HG03045 (cell line): ENCODE measurements around the gene GLP1R.

Experiments
- ATAC-seq: cut with Tn5 transposase; IDR thresholded peaks from one replicate; pipeline ENCODE4 v1.9.1; 2021; ENCODE audit warnings: mild to moderate bottlenecking, moderate library complexity; ENCODE audit not compliant: unreplicated experiment

Gene GLP1R

DNA sequence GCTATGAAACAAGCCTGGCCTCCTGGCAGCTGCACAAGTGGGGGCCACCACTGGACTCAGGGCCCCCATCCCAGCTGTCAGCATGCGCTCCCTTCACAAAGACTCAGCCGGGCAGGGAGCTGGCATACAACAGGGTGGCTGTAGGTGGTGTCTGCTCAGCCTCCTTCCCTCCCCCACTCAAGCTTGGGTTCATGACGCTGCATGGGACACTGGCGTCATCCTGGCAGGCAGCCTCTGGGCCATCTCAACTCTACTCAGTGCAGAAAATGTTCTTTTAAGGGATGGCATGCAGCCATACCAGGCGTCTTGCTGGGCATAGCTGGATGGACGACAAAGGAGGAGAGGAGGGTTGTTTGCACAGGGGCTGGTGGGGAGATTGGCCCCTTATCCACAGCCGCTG is 35.9 kb downstream of the GLP1R start:
- no peak for ATAC-seq

DNA sequence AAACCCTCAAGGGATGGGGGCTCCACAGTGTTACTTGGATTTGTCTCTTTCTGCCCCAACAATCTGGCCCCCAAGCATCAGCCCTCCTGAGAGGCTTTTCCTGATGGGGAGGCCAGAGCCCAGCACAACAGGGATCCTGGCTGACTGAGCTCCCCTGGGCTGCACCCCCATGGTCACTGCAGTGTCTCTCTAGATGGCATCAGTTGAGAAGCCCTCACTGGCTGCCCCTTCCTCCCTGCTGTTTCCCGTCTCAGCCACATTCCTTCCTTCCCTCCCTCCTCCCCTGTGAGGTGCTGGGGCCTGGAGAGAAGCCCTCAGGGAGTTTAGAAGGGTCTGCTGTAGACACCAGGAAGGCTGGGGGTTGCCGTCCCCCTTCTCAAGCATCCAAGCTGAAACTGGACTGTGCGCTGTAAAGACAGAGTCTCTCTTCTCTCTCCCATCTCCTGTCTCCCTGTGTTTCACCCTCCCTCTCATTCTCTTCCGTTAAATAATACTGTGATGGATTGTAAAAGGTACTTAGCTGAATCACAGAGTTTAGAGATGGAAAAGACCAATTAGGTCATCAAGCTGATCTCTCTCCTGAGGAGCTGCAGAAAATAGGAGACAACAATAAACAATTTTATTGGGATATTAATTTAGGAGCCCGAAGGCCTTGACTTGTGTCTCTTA is 36.7 kb downstream of the GLP1R start:
- no peak for ATAC-seq

DNA sequence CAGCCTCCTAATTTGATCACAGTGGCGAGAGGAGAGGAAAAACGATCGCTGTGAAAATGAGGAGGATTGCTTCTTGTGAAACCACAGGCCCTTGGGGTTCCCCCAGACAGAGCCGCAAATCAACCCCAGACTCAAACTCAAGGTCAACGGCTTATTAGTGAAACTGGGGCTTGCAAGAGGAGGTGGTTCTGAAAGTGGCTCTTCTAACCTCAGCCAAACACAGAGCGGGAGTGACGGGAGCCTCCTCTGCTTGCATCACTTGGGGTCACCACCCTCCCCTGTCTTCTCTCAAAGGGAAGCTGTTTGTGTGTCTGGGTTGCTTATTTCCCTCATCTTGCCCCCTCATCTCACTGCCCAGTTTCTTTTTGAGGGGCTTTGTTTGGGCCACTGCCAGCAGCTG is 37.7 kb downstream of the GLP1R start:
- ATAC-seq: peak; percentile 80

GRCh38 chr6:39086711-39087110 is 38.1 kb downstream of the GLP1R start:
- peak; percentile 5 for ATAC-seq

- ATAC-seq: no peak
These were observed 38.6 kb downstream of the GLP1R start for GRCh38 chr6:39087197-39087596.

DNA sequence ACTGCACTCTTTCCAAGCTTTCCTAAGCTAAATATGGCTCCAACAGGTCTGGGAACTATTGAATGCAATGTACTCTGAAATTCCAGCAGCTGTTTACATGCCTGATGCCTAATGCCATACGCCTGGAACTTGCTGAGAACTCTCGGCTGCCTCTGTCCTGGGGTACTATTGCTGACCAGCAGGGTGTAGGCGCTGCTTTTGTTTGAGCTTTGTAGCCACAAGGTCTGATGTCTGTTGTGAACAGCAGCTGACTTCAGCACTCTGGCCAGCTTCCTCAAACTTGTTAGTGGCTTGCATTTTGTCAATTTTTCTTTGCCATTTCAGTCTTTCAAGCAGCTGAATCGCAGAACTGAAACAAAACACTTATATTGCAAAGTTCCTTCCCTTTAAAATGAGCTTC is 39.8 kb downstream of the GLP1R start:
- ATAC-seq: no peak

- no peak for ATAC-seq
These were observed 41.5 kb downstream of the GLP1R start for GRCh38 chr6:39090036-39090435.

- no peak for ATAC-seq
These were observed 42.6 kb downstream of the GLP1R start for GRCh38 chr6:39091220-39091619.

DNA sequence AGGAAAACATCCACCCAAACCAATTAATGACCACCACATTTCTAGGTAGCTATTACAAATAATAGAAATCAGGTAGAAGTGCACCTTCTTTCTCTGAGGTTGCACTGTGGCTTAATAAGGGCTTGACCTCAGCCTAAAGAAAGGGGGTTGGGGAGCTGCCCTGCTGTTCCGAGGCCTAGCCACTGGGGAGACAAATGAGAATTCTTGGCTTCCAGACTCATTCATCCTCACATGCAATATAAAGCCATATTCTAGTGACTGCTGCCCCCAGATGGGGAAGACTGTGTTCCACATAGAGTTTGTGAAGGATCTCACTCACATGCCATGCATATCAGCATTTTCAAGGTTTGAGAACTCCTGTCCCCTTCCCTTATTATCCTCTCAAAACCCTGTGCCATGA is 43.5 kb downstream of the GLP1R start:
- no peak for ATAC-seq

DNA sequence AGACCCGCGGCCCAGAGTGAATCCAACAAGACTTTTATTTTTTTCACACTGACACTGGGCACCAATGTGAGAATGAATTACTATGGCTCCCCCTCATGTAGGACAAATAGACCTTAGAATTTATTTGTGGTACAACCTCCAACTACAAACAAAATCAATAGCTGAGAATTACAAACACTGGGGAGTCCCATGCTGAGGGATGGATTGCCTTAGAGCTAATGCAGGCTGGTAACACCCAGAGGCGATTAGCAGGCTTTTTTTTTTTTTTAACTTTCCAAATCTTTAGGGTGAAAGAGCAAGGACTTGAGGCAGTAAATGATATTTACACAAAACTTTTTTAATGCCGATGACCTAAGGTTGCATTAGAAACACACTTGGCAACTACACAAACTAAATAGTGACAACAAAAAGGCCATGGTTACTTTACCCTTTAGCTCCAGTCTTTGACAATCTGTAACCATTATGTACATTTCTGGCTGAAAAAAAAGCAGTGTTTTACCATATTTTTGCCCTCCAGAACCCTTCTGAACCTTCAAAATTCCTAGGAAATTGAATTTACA is 44.6 kb downstream of the GLP1R start:
- no peak for ATAC-seq

GRCh38 chr6:39095578-39095977 is 47.0 kb downstream of the GLP1R start:
- no peak for ATAC-seq

- ATAC-seq: no peak
These were observed 51.8 kb downstream of the GLP1R start for GRCh38 chr6:39100358-39100757.

DNA sequence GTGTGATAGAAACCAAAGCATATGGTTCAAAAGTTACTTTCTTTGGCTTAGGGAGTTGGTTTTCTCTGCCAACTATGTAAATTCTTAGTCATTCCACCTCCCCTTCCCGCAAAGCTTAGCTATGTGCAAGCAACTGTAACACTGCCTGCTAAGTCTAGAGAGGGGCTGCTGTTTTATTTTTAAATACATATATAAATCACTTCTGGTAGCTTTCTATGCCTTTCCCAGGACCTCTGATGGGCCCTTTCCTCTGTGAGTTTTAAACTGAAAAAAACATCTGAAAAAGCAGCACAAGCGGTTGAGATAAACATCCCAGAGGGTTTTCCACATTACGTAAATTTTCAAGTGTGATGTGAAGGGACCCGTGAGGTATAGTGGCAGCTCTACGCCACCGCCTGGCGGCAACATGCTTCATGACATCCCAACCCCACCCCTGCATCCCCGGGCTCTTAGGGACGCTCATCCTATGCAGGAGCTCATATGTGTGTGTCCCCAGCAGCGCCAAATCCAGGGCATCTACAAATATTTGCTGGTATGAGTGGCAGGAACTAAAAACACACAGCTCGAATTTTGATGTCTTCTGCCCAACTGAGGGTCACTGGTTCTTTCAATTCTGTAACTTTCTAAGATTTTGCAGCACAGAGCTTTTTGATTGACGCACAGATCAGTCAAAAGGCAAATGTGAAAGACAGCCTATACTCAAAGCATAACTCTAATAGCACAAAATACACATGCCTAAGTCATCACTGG is 53.7 kb downstream of the GLP1R start:
- peak; percentile 57 for ATAC-seq

- no peak for ATAC-seq
These were observed 54.2 kb downstream of the GLP1R start for GRCh38 chr6:39102821-39103136.

- ATAC-seq: no peak
These were observed 55.9 kb downstream of the GLP1R start for GRCh38 chr6:39104528-39104927.

DNA sequence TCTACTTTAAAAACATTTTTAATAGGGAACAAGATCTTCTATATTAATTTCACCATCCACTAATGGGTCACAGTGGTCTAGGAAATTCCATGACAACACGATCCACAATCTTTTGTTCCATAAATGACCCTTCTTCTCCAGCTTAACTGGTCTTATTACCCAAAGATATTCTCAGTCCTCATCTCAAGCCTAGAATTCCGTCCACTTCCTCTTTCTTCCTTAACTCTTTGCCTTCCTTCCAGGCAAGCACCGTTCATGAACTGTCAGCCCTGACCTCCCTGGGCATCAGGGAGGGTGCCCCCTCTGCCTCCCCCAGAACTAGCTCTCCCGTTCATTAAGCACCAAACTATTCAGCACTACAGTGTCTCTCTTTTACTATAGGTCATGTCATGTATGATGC is 58.5 kb downstream of the GLP1R start:
- no peak for ATAC-seq

DNA sequence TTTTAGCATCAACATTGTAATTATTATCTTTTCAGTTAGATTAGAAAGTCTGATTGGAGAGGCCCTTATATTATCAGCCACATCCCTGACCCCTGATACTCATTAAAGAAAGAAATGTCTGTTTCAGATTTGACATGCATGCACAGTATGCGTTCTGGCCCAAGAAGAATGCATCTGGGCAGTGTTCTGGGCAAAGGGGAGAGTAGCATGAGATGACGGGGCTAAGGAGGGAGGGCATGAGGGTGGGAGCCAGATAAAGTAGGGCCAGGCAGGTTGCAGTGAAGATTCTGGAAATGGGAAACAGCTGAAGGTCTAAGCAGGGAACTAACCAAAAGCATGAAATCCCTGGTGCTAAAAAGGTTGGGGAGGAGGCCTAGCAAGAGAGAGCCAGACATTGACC is 59.1 kb downstream of the GLP1R start:
- ATAC-seq: no peak

DNA sequence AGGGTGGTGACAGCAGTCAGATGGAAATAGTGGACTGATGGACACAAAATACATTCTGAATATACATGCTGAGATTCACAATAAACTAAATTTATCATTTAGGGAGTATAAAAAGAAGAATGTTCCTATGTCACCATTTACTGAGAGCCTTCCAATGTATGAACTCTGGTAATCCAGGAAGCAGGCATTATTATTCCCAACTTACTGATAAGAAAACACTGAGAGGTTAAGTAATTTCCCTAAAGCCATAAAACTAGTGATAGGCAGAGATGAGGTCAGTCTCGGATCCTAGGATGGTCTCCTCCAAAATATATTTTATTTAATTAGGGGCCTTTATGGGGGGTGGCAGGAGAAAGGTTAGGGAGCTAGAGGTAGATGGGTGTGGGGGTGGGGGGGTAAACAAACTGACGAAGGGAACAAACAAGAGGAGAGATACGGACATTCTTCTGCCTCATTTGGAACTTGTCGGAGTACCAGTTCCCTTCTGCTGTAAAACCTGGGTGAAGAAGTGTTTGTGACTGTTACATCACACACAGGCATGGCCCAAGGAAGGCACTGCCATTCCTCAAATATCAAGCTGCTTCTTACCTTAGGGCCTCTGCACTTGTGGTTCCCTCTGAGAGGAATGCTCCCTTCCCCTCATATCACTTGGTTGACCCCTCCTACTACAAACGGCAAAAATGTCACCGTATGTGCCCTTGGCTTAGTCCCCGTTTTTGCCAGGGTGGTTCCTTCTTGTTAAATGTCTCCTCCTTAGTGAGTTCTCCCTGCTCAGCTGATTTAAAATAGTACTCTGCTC is 59.7 kb downstream of the GLP1R start:
- ATAC-seq: no peak

DNA sequence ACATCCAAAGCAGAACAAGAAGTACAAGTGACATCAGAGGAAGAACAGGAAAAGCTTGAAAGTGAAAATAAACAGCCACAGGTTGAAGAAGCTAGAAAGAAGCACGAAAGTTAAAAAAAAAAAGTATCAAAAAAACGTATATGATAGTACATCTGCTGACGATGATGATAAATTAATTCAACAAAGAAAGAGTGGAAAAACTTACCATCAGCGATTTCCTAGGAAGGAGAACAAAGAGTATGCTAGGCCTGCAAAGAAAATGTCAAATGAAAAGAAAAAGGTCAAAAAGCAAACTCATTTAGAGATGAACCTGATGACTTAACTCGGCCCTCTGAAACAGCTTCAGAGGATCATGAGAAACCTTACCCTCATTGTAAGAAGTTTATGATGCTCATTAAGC is 62.7 kb downstream of the GLP1R start:
- ATAC-seq: no peak

DNA sequence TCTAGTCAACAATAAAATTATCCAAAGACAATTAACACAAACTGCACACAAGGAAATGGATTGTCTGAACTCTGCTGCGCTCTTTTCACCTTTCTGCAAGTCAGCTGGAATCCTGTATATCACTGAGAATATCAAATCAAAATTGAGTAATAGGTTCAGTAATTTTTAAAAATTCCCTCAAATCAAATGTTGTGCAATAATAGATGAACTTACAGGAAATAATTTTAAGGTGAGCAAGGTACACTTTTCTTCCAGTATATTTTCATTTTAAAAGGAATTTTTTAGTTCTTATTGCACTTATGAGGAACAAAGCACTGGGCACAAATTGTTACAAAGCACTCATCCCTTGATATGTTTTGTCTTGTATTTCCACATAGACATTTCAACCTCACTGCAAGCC is 65.2 kb downstream of the GLP1R start:
- ATAC-seq: no peak

DNA sequence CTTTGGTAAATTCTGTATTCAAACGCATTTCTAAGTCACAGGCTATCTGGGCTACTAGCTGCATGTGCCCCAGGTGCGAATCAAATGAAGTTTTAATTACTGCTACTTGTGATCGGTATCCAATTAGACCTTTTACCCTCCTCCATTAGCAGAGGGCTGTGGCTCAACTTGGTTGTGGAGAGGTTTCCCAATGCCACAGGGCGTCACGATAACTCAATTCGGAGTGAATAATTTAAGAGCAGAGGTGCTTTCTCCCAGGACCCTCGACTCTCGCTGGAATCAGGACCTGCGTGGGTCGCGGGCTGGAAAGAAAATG is 65.8 kb downstream of the GLP1R start:
- peak; percentile 20 for ATAC-seq
